SIG-M5 treated with dmso at 0.1 percent for 504 hours (cell line): ENCODE results near the gene PVALB.

ENCODE experiments used
- DNase-seq: peaks from one replicate; lab custom pipeline; 2025; ENCODE audit not compliant: unreplicated experiment; lab: John Stamatoyannopoulos, UW

PVALB gene, protein sequence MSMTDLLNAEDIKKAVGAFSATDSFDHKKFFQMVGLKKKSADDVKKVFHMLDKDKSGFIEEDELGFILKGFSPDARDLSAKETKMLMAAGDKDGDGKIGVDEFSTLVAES

GRCh38 chr22:36816636-36817524, at the start of gene PVALB:
Gene PVALB, minus strand, starts transcription at chr22:36817035. Its CDS starts 30 bp downstream, at chr22:36817005.
- DNase-seq: no peak

GRCh38 chr22:36865346-36865745, 48.5 kb upstream of the PVALB start:
- DNase-seq: no peak

GRCh38 chr22:36864454-36865215, 47.8 kb upstream of the PVALB start:
- DNase-seq: peak; percentile 15

- no peak for DNase-seq
Observed at GRCh38 chr22:36863979-36864378, 47.1 kb upstream of the PVALB start.

DNA sequence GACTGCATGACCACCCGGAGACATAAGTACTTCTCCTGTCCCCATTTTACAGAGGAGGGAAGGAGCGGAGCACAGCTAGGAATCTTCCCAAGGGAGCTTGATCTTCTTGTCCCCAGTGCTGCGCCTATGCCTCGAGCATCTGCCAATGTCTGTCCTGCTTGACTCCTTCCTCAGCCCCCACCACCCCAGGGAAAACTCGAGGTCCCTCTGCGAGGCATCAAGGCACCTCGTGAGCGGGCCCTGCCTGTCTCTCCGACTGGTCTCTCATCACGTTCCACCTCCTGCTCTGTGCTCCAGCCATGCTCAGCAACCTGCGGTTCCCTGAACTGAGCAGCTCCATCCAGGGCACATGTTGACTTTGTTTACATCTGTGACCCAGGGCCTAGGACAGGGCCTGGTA, 46.4 kb upstream of the PVALB start:
- no peak for DNase-seq

GRCh38 chr22:36862251-36863242, 45.7 kb upstream of the PVALB start:
- DNase-seq: no peak

- DNase-seq: peak; percentile 98
Observed at GRCh38 chr22:36860821-36861659, 44.2 kb upstream of the PVALB start, which contains the start of gene NCF4. Gene NCF4, plus strand, starts transcription at chr22:36861006. Its CDS starts 166 bp downstream, at chr22:36861172.

- no peak for DNase-seq
Observed at GRCh38 chr22:36860438-36860820, 43.6 kb upstream of the PVALB start.

- no peak for DNase-seq
Observed at GRCh38 chr22:36860017-36860416, 43.2 kb upstream of the PVALB start.

DNA sequence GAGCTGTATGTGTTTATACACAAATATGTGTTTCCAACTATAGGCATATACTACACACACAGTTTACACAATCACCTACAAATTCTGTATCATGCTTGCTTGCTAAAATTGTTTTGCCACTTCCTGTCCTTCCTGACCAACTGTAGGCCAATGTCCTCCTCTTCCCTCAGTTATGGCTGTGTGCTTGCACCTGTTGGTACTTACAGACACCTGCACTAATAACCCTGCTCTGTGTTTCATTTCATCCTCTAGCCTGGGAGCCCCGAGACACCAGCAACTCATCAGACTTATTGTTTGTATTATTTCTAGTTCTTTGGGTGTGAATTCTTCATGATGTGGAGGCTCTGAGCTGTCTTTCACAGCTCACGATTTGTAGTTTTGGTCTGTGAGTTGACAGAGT, 42.1 kb upstream of the PVALB start:
- no peak for DNase-seq

- DNase-seq: no peak
Observed at GRCh38 chr22:36858156-36858555, 41.3 kb upstream of the PVALB start.

GRCh38 chr22:36856792-36857135, 39.9 kb upstream of the PVALB start:
- DNase-seq: no peak

DNA sequence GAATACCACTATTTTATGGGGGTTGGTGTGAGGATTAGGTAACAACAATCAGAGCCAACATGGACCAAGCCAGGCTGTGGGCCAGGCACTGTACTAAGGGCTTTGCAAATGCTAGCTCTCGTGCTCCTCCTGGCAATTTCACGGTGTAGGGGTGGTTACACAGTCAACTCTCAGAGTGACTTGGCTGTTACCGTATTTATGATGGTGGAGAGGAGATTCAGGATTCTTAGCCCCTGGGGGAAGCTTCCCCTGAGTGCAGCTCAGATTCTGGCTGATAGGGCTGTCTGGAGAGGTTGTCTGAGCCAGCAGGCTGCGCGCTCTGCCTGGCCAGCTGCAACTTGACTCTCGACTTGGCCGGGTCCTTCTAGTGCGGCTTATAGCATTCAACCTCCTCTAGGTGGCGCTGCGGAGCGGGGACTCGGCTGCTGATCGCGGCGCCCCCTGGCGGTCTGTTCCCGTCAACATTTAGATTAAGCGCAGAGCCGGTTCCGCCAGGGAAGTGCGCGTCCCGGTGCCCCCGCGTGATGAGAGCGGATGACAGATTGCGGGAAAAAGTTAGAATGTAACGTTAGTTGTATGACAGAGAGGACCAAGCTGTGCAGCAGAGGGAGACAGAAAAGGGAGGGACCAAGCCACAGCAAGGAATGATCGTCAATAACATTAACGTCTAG, 39.4 kb upstream of the PVALB start:
- peak; percentile 79 for DNase-seq

DNA sequence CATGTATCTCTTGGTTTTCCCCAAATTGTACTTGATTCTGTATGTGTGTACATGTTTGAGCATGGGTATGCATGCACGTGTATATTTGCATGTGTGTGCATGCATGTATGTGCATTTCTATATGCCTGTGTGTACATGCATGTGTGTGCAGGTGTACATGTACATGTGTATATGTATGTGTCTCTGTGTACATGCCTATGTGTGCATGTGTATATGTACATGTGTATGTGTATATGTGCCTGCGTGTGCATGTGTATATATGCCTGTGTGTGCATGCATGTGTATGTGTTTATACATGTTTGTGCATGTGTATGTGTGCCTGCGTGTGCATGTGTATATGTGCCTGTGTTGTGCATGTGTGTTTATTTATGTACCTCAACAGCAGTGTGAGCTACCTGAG, 38.6 kb upstream of the PVALB start:
- DNase-seq: no peak

DNA sequence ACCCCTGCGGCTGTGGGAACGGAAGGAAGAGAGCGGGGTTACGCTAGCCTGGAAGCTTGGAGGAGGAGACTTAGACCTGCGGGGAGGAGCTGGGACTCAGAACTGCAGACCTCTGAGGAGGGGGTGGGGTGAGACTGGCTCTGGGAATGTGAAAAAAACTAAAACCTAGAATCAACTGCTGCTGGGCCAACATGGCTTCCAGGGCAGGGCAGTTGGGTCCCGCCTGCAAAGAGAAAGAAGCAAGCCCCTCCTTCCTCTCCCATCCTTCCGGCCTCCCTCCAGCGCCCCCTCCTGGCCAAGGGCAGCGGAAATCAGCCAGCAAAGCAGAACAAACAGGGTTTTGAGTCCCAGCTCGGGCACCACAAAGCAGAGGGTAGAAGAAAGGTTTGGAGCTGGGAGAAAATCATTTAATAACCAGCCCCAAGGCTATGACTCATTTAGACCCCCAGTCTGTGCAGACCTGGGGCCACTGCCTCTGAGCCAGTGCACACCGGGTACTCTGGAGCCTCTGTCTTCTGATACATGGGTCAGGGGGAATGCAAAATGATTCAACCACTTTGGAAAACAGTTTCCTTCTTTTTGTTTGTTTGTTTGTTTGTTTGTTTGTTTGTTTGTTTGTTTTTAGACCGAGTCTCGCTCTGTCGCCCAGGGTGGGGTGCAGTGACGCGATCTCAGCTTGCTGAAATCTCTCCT, 36.7 kb upstream of the PVALB start:
- DNase-seq: peak; percentile 19

DNA sequence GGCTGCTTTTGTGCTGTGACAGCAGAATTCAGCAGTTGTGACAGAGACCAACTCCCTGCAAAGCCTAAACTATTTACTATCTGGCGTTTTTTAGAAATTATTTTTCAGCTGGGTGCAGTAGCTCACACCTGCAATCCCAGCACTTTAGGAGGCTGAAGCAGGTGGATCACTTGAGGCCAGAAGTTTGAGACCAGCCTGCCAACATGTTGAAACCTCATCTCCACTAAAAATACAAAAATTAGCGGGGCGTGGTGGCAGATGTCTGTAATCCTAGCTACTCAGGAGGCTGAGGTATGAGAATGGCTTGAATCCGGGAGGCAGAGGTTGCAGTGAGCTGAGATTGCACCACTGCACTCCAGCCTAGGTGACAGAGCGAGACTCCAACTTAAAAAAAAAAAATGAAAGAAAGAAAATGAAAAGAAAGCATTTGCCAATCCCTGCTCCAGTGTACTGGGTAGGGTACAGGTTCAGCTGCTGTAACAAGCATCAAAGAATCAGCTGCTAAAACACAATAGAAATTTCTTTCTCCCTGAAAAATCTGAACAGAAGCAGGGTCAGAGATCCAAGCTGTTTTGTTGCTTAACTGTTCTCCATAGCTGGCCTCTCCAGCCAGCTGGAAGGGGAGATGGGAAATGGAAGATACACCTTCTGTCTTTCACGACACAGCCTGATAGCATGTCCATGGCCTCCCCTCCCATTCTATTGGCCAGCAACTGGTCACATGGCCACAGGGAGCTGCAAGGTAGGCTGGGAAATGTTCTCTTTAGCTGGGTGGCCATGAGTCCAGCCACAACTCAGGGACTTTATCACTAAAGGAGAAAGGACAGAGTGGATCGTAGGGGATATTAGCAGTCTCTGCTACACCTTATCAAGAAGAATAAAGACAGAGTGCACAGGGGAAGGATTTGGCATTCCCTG, 35.5 kb upstream of the PVALB start:
- DNase-seq: no peak

DNA sequence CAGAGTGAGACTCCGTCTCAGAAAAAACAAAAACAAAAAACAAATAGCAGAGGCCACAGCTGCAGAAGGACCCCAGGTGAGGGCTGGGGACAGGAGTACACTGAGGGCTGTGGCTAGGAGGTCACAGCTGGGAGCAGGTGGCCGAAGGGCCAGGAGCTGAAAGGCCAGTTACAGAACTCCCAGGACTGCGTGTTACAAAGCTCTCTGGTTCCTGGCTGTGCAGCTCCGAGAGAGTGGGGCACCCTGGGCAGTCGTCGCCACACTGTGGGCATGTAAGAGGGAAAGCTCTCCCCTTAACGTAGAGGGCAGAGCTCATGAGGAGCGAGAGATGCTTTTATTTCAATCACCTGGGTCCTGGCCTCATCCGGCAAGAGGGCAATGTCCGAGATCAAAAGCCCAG, 33.8 kb upstream of the PVALB start:
- no peak for DNase-seq

DNA sequence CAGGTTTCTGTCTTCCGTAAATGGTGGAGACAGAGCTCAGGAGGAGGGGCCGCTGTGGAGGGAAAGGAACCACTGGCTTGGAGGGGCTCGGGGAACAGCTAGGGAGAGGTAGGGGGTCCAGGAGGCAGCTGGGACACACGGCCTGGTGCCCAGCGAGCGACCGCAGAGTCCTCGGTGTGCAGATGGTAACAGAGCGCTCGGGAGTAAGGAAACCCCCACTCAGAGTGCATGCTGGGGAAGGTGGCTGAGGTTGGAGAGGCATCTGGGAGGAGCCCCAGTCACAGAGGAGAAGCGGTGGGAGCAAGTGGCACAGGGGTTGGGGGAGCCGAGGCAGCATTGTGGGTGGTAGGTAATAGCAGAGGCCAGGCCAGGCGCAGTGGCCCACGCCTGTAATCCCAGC, 33.2 kb upstream of the PVALB start:
- no peak for DNase-seq
